Gastrocnemius medialis (tissue), 4 donors: ENCODE results near the gene PTCSC3. TPM values are rescaled to one million over a fixed set of nuclear protein-coding genes. Genes with fewer than 3 reads are reported as not detected.
"Not testable (repeated sequence)": the region's sequence is repeated elsewhere in the genome, so short reads cannot be mapped to it uniquely, and the experiment has no call there.

Experiments
- ATAC-seq, 2 donors: fragments of 150-250 bp; one replicate each; pipeline ENCODE4 v1.9.1; 2016
- DNase-seq, 2 donors: peaks; one replicate each; pipeline ENCODE4 v3.0.0-alpha.2; 2019
- H3K27ac ChIP-seq, 4 donors: fragments of 200-600 bp; sonication (generic); 1 replicate in 1 of 4; 2 replicates in 3 of 4; pipeline ENCODE4 v1.5.1; 2016 to 2018; ENCODE audit warnings: mild to moderate bottlenecking in 2 of 4, moderate library complexity in 1 of 4
- H3K27me3 ChIP-seq, 3 donors: fragments of 200-600 bp; sonication (generic) in 2 of 3; 1 replicate in 1 of 3; 2 replicates in 2 of 3; pipeline versions ENCODE4 v1.5.1 to v1.6.0; 2016 to 2019; ENCODE audit warnings: mild to moderate bottlenecking in 1 of 3, moderate library complexity in 1 of 3
- H3K36me3 ChIP-seq, 2 donors: fragments of 200-600 bp; sonication (generic) in 1 of 2; one replicate each; pipeline ENCODE4 v1.5.1; 2017 to 2018
- H3K4me1 ChIP-seq, 2 donors: fragments of 200-600 bp; sonication (generic) in 1 of 2; one replicate each; pipeline ENCODE4 v1.5.1; 2016 to 2017; ENCODE audit warnings: mild to moderate bottlenecking in 2 of 2
- H3K4me3 ChIP-seq, 4 donors: fragments of 200-600 bp; sonication (generic) in 3 of 4; 1 replicate in 1 of 4; 2 replicates in 3 of 4; pipeline ENCODE4 v1.5.1; 2016 to 2019; ENCODE audit warnings: mild to moderate bottlenecking in 2 of 4
- H3K9me3 ChIP-seq, 3 donors: fragments of 200-600 bp; sonication (generic) in 2 of 3; 1 replicate in 1 of 3; 2 replicates in 2 of 3; pipeline ENCODE4 v1.5.1; 2016 to 2019
- CTCF ChIP-seq, 5 experiments: fragments of 450-650 bp in 3 of 5; fragments of 200-600 bp in 2 of 5; sonication (generic) in 2 of 5; IDR thresholded peaks in 4 of 5; conservative IDR thresholded peaks in 1 of 5; 1 replicate in 4 of 5; 2 replicates in 1 of 5; pipeline ENCODE4 v1.5.1; 2016 to 2019; ENCODE audit warnings: antibody characterized with exemption in 5 of 5, mild to moderate bottlenecking in 3 of 5, moderate library complexity in 3 of 5
- POLR2A ChIP-seq, 2 donors: fragments of 450-650 bp; IDR thresholded peaks; one replicate each; pipeline ENCODE4 v1.6.1; 2017; ENCODE audit warnings: antibody characterized with exemption in 2 of 2, mild to moderate bottlenecking in 2 of 2, moderate library complexity in 2 of 2
- in situ Hi-C, 4 donors: fragments of 200-750 bp; cut with MboI; loops; one replicate each; pipeline versions ENCODE4 v1.15.0 to v1.8.0; 2017; ENCODE audit warnings: low sequenced_read_pairs in 4 of 4
- intact Hi-C: fragments of 100-400 bp; cut with DNase I; formaldehyde crosslinking; loops from one replicate; pipeline ENCODE4 v1.15.1; 2023; ENCODE audit warnings: low total_unique reads
- total RNA-seq, 4 donors: library from RNA; depleted of rRNA; stranded (reverse); fragments of >200 nt; gene quantifications; one replicate each; pipeline versions ENCODE4 v1.1.0 to v1.2.3, GENCODE V29; 2016

The PTCSC3 gene
- total RNA-seq, 4 donors from 2014 or later: not detected

- intact Hi-C loops: no loop called here
- no peaks in the 10 kb centered on the region for H3K9me3 ChIP-seq
- H3K27me3 ChIP-seq: no peaks in the 10 kb centered on the region
- no peaks in the 10 kb centered on the region for H3K4me1 ChIP-seq
- no peak overlapping the region for H3K27ac ChIP-seq
- H3K36me3 ChIP-seq: no peaks in the 10 kb centered on the region
- TF ChIP-seq CTCF (IDR thresholded peaks at IDR 0.05 in 4 of 5, conservative IDR thresholded peaks at IDR 0.05 in 1 of 5) (no peak), POLR2A (IDR thresholded peaks at IDR 0.05) (no peak)
- DNase-seq (no peak), ATAC-seq (no peak)
- in situ Hi-C loops: no loop called here
- no peak overlapping the region for H3K4me3 ChIP-seq
Observed at GRCh38 chr14:36105401-36105800, 71.1 kb downstream of the PTCSC3 start.

- H3K36me3 ChIP-seq, H3K27ac ChIP-seq, intact Hi-C loops, H3K27me3 ChIP-seq, H3K4me1 ChIP-seq, H3K4me3 ChIP-seq, DNase-seq, H3K9me3 ChIP-seq, in situ Hi-C loops, ATAC-seq: not testable (repeated sequence)
Observed at GRCh38 chr14:36104258-36104657, 72.3 kb downstream of the PTCSC3 start.

GRCh38 chr14:36099619-36100018, 76.9 kb downstream of the PTCSC3 start:
- Histone ChIP-seq H3K9me3 (no peaks in the 10 kb centered on the region), H3K36me3 (no peaks in the 10 kb centered on the region), H3K27me3 (no peaks in the 10 kb centered on the region), H3K4me3 (no peak overlapping the region), H3K27ac (no peak overlapping the region), H3K4me1 (no peaks in the 10 kb centered on the region)
- TF ChIP-seq POLR2A (IDR thresholded peaks at IDR 0.05) (no peak), CTCF (IDR thresholded peaks at IDR 0.05 in 4 of 5, conservative IDR thresholded peaks at IDR 0.05 in 1 of 5) (no peak)
- DNase-seq (no peak), ATAC-seq (no peak)
- intact Hi-C loops (no loop called here), in situ Hi-C loops (no loop called here)

- Histone ChIP-seq H3K9me3 (no peaks in the 10 kb centered on the region), H3K27me3 (no peaks in the 10 kb centered on the region), H3K4me1 (no peaks in the 10 kb centered on the region), H3K36me3 (no peaks in the 10 kb centered on the region), H3K27ac (no peak overlapping the region), H3K4me3 (no peak overlapping the region)
- in situ Hi-C loops (no loop called here), intact Hi-C loops (no loop called here)
- TF ChIP-seq POLR2A (IDR thresholded peaks at IDR 0.05) (no peak), CTCF (IDR thresholded peaks at IDR 0.05 in 4 of 5, conservative IDR thresholded peaks at IDR 0.05 in 1 of 5) (no peak)
- ATAC-seq: no peak
- no peak for DNase-seq
Observed at GRCh38 chr14:36097356-36097755, 79.2 kb downstream of the PTCSC3 start.

GRCh38 chr14:36096090-36096489, 80.4 kb downstream of the PTCSC3 start:
- DNase-seq: no peak
- in situ Hi-C loops (no loop called here), intact Hi-C loops (no loop called here)
- H3K4me3 ChIP-seq: no peak overlapping the region
- no peaks in the 10 kb centered on the region for H3K9me3 ChIP-seq
- no peaks in the 10 kb centered on the region for H3K4me1 ChIP-seq
- H3K27ac ChIP-seq: no peak overlapping the region
- no peaks in the 10 kb centered on the region for H3K27me3 ChIP-seq
- TF ChIP-seq POLR2A (IDR thresholded peaks at IDR 0.05): no peak
- TF ChIP-seq CTCF (IDR thresholded peaks at IDR 0.05 in 4 of 5, conservative IDR thresholded peaks at IDR 0.05 in 1 of 5): no peak
- no peak for ATAC-seq
- no peaks in the 10 kb centered on the region for H3K36me3 ChIP-seq
